WTC11 (cell line): ENCODE data around the gene ACTL7A. TPM values are rescaled to one million over a fixed set of nuclear protein-coding genes. Genes with fewer than 3 reads are reported as not detected.

Experiments
- ATAC-seq: fragments of 200-7000 bp; cut with Tn5 transposase; 2 replicates; pipeline ENCODE4 v1.10.0; 2021; ENCODE audit warnings: mild to moderate bottlenecking, moderate library complexity
- CTCF ChIA-PET: fragments of 300-600 bp; sonication (Branson Sonifier 250); formaldehyde crosslinking; loops from one replicate; lab custom pipeline; 2021; ENCODE audit warnings: antibody characterized with exemption; lab: Charles Lee
- POLR2A ChIA-PET: fragments of 350-600 bp; sonication (Branson Sonifier 250); formaldehyde crosslinking; loops from one replicate; lab custom pipeline; 2021; ENCODE audit warnings: antibody characterized with exemption; lab: Charles Lee
- DNase-seq: peaks from one replicate; pipeline ENCODE4 v3.0.0; 2021; ENCODE audit warnings: low spot score
- H3K27ac Mint-ChIP-seq: 2 replicates; pipeline ENCODE4 v1.8.0; 2021; ENCODE audit warnings: mixed read lengths
- H3K27me3 Mint-ChIP-seq: 2 replicates; pipeline ENCODE4 v1.8.0; 2021; ENCODE audit warnings: low read depth, mild to moderate bottlenecking, moderate library complexity, mixed read lengths
- H3K36me3 Mint-ChIP-seq: 2 replicates; pipeline ENCODE4 v1.8.0; 2021; ENCODE audit warnings: mixed read lengths
- H3K4me1 Mint-ChIP-seq: 2 replicates; pipeline ENCODE4 v1.8.0; 2022; ENCODE audit warnings: mixed read lengths
- H3K4me3 Mint-ChIP-seq: 2 replicates; pipeline ENCODE4 v1.8.0; 2021; ENCODE audit warnings: mild to moderate bottlenecking, moderate library complexity, mixed read lengths
- H3K9me3 Mint-ChIP-seq: 2 replicates; pipeline ENCODE4 v1.8.0; 2021; ENCODE audit warnings: mixed read lengths
- GABPB1 ChIP-seq: sonication (generic); formaldehyde crosslinking; IDR thresholded peaks from 2 replicates; pipeline ENCODE4 v1.8.1; 2023; ENCODE audit warnings: mild to moderate bottlenecking, missing genetic modification reagents
- GRHL2 ChIP-seq: fragments of 250-450 bp; sonication (Bioruptor Pico); IDR thresholded peaks from 2 replicates; pipeline ENCODE4 v1.8.0; 2022; ENCODE audit warnings: mild to moderate bottlenecking, moderate library complexity; ENCODE audit not compliant: insufficient replicate concordance, severe bottlenecking
- JAZF1 ChIP-seq: fragments of 250-450 bp; sonication (Bioruptor Pico); IDR thresholded peaks from 2 replicates; pipeline ENCODE4 v1.9.0; 2021; ENCODE audit warnings: moderate library complexity, mild to moderate bottlenecking, inconsistent platforms
- JUN ChIP-seq: sonication (generic); formaldehyde crosslinking; IDR thresholded peaks from 2 replicates; pipeline ENCODE4 v1.8.0; 2023; ENCODE audit warnings: mild to moderate bottlenecking, missing genetic modification reagents
- NFATC4 ChIP-seq: fragments of 250-450 bp; sonication (Bioruptor Pico); IDR thresholded peaks from 2 replicates; pipeline ENCODE4 v1.9.0; 2021; ENCODE audit warnings: mild to moderate bottlenecking
- NFE2L1 ChIP-seq: sonication (generic); formaldehyde crosslinking; IDR thresholded peaks from 2 replicates; pipeline ENCODE4 v1.8.1; 2023; ENCODE audit warnings: missing genetic modification reagents
- NR2C2 ChIP-seq: sonication (generic); formaldehyde crosslinking; IDR thresholded peaks from 2 replicates; pipeline ENCODE4 v1.8.0; 2022; ENCODE audit warnings: mild to moderate bottlenecking, missing genetic modification reagents
- RORB ChIP-seq: fragments of 250-450 bp; sonication (Bioruptor Pico); IDR thresholded peaks from 2 replicates; pipeline ENCODE4 v1.9.0; 2021; ENCODE audit warnings: mild to moderate bottlenecking
- SMAD3 ChIP-seq: sonication (generic); formaldehyde crosslinking; IDR thresholded peaks from 2 replicates; pipeline ENCODE4 v1.8.0; 2022; ENCODE audit warnings: missing genetic modification reagents, mild to moderate bottlenecking, borderline replicate concordance
- ZBTB21 ChIP-seq: sonication (generic); formaldehyde crosslinking; IDR thresholded peaks from 2 replicates; pipeline ENCODE4 v1.8.1; 2023; ENCODE audit warnings: mild to moderate bottlenecking, missing genetic modification reagents, borderline replicate concordance
- ZNF121 ChIP-seq: sonication (generic); formaldehyde crosslinking; IDR thresholded peaks from 2 replicates; pipeline ENCODE4 v1.8.0; 2023; ENCODE audit warnings: missing genetic modification reagents
- ZNF317 ChIP-seq: sonication (generic); formaldehyde crosslinking; IDR thresholded peaks from 2 replicates; pipeline ENCODE4 v1.8.1; 2023; ENCODE audit warnings: low read depth, mild to moderate bottlenecking, moderate library complexity, missing genetic modification reagents, borderline replicate concordance
- ZNF396 ChIP-seq: fragments of 250-450 bp; sonication (Bioruptor Pico); IDR thresholded peaks from 2 replicates; pipeline ENCODE4 v1.8.0; 2021; ENCODE audit warnings: mild to moderate bottlenecking, moderate library complexity, borderline replicate concordance
- total RNA-seq: library from RNA; stranded (reverse); gene quantifications from 3 replicates; pipeline ENCODE4 v1.2.3, GENCODE V29; 2021
- TF ChIP-seq, protein P1 (sequence below): fragments of 250-450 bp; sonication (Bioruptor Pico); IDR thresholded peaks from 2 replicates; pipeline ENCODE4 v1.9.0; 2021; ENCODE audit warnings: moderate library complexity, mild to moderate bottlenecking, inconsistent platforms, borderline replicate concordance
- TF ChIP-seq, protein P2 (sequence below): fragments of 250-450 bp; sonication (Bioruptor Pico); conservative IDR thresholded peaks from 2 replicates; pipeline ENCODE4 v1.9.0; 2021; ENCODE audit warnings: mild to moderate bottlenecking
- TF ChIP-seq, protein P3 (sequence below): sonication (generic); formaldehyde crosslinking; IDR thresholded peaks from 2 replicates; pipeline ENCODE4 v1.8.1; 2022; ENCODE audit warnings: low read depth, mild to moderate bottlenecking, moderate library complexity, missing genetic modification reagents, borderline replicate concordance
- TF ChIP-seq, protein P4 (sequence below): sonication (generic); formaldehyde crosslinking; IDR thresholded peaks from 2 replicates; pipeline ENCODE4 v1.8.0; 2022; ENCODE audit warnings: mild to moderate bottlenecking, missing genetic modification reagents
- TF ChIP-seq, protein P5 (sequence below): sonication (generic); formaldehyde crosslinking; IDR thresholded peaks from 2 replicates; pipeline ENCODE4 v1.8.0; 2023; ENCODE audit warnings: missing genetic modification reagents, mild to moderate bottlenecking, borderline replicate concordance

ACTL7A gene
- total RNA-seq, 1 experiment from 2014 or later: not detected

DNA sequence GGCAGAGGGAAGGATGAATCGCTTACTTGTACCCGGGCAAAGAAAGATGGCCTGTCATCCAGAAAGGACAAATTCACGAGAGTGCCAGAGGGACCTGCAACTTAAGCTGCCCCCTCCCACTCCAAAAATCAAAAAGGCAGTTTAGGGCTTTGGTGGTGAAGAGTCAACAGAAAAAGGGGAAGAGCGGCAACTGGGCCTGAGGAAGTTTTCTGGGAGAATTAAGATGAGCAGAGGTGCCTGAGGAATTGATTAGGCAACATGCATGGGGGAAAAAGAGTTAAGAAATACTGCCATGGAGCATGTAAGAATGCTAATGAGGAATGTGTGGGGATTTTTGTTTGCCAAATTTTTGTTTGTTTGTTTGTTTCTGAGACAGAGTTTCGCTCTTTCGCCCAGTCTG lies 4.5 kb upstream of the ACTL7A start:
- no peaks in the 10 kb centered on the region for H3K36me3 Mint-ChIP-seq
- H3K9me3 Mint-ChIP-seq: no peaks in the 10 kb centered on the region
- H3K4me1 Mint-ChIP-seq: no peaks in the 10 kb centered on the region
- no peak overlapping the region for H3K27ac Mint-ChIP-seq
- no peak overlapping the region for H3K4me3 Mint-ChIP-seq
- no peak for TF ChIP-seq GABPB1 (CRISPR knock-in tag)
- TF ChIP-seq, protein P1, sequence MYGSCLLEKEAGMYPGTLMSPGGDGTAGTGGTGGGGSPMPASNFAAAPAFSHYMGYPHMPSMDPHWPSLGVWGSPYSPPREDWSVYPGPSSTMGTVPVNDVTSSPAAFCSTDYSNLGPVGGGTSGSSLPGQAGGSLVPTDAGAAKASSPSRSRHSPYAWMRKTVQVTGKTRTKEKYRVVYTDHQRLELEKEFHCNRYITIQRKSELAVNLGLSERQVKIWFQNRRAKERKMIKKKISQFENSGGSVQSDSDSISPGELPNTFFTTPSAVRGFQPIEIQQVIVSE: no peak
- TF ChIP-seq SMAD3 (CRISPR knock-in tag): no peak
- no peak for TF ChIP-seq ZNF396 (CRISPR knock-in tag)
- TF ChIP-seq, protein P2, sequence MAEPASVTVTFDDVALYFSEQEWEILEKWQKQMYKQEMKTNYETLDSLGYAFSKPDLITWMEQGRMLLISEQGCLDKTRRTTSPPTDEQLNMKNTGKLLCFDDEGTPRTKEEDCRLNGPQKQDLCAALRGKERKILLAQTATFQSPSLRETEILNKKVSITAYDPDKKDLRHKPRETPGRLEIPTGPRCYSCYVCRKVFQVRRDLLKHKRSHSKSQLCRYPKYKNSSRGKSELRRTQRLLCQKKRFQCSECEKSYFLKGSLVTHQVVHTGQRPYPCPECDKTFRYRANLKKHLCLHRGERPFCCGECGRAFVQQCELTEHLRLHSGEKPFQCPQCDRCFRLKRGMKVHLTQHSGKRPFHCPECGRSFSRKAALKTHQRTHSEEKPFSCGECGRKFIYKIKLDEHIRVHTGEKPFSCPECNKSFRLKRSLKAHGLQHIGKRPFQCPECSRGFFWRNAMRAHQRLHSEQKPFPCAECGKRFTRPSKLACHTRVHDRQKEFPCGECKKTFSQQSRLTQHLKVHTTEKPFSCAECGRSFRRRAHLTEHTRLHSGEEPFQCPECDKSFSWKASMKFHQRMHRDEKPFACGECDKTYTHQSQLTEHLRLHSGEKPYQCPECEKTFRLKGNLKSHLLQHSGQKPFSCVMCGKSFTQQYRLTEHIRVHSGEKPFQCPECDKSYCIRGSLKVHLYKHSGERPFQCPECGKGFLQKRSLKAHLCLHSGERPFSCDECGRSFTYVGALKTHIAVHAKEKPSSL (CRISPR knock-in tag): no peak
- TF ChIP-seq NR2C2: no peak
- TF ChIP-seq GRHL2 (CRISPR knock-in tag): no peak
- no peak for TF ChIP-seq ZNF317 (CRISPR knock-in tag)
- TF ChIP-seq ZBTB21 (CRISPR knock-in tag): no peak
- TF ChIP-seq, protein P3, sequence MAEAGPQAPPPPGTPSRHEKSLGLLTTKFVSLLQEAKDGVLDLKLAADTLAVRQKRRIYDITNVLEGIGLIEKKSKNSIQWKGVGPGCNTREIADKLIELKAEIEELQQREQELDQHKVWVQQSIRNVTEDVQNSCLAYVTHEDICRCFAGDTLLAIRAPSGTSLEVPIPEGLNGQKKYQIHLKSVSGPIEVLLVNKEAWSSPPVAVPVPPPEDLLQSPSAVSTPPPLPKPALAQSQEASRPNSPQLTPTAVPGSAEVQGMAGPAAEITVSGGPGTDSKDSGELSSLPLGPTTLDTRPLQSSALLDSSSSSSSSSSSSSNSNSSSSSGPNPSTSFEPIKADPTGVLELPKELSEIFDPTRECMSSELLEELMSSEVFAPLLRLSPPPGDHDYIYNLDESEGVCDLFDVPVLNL (CRISPR knock-in tag): no peak
- TF ChIP-seq RORB (CRISPR knock-in tag): no peak
- TF ChIP-seq NFATC4 (CRISPR knock-in tag): no peak
- TF ChIP-seq, protein P4, sequence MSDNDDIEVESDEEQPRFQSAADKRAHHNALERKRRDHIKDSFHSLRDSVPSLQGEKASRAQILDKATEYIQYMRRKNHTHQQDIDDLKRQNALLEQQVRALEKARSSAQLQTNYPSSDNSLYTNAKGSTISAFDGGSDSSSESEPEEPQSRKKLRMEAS (CRISPR knock-in tag): no peak
- TF ChIP-seq NFE2L1 (CRISPR knock-in tag): no peak
- no peak for TF ChIP-seq JUN (CRISPR knock-in tag)
- no peak for TF ChIP-seq ZNF121 (CRISPR knock-in tag)
- TF ChIP-seq, protein P5, sequence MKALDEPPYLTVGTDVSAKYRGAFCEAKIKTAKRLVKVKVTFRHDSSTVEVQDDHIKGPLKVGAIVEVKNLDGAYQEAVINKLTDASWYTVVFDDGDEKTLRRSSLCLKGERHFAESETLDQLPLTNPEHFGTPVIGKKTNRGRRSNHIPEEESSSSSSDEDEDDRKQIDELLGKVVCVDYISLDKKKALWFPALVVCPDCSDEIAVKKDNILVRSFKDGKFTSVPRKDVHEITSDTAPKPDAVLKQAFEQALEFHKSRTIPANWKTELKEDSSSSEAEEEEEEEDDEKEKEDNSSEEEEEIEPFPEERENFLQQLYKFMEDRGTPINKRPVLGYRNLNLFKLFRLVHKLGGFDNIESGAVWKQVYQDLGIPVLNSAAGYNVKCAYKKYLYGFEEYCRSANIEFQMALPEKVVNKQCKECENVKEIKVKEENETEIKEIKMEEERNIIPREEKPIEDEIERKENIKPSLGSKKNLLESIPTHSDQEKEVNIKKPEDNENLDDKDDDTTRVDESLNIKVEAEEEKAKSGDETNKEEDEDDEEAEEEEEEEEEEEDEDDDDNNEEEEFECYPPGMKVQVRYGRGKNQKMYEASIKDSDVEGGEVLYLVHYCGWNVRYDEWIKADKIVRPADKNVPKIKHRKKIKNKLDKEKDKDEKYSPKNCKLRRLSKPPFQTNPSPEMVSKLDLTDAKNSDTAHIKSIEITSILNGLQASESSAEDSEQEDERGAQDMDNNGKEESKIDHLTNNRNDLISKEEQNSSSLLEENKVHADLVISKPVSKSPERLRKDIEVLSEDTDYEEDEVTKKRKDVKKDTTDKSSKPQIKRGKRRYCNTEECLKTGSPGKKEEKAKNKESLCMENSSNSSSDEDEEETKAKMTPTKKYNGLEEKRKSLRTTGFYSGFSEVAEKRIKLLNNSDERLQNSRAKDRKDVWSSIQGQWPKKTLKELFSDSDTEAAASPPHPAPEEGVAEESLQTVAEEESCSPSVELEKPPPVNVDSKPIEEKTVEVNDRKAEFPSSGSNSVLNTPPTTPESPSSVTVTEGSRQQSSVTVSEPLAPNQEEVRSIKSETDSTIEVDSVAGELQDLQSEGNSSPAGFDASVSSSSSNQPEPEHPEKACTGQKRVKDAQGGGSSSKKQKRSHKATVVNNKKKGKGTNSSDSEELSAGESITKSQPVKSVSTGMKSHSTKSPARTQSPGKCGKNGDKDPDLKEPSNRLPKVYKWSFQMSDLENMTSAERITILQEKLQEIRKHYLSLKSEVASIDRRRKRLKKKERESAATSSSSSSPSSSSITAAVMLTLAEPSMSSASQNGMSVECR: no peak
- no peak for TF ChIP-seq JAZF1
- POLR2A ChIA-PET: no interaction called here
- CTCF ChIA-PET: no interaction called here
- DNase-seq (no peak), ATAC-seq (no peak)
- no peaks in the 10 kb centered on the region for H3K27me3 Mint-ChIP-seq
